ENCODE data around the gene FAM110A.
"Not testable (repeated sequence)": the region's sequence is repeated elsewhere in the genome, so short reads cannot be mapped to it uniquely, and the experiment has no call there.

Gene FAM110A

GRCh38 chr20:844473-845225 is 11.1 kb downstream of the FAM110A start:
- peak; percentile 84 for DNase-seq (ENCODE audit: low read depth)

- DNase-seq (ENCODE audit: low read depth) = no peak
These were observed 11.8 kb downstream of the FAM110A start for GRCh38 chr20:845226-845868.

GRCh38 chr20:845941-846893 is 12.7 kb downstream of the FAM110A start:
- DNase-seq (ENCODE audit: low read depth) = no peak

- DNase-seq (ENCODE audit: low read depth) = no peak
These were observed 13.4 kb downstream of the FAM110A start for GRCh38 chr20:846894-847278.

- no peak for DNase-seq (ENCODE audit: low read depth)
These were observed 14.7 kb downstream of the FAM110A start for GRCh38 chr20:848193-848592.

GRCh38 chr20:848731-849130 is 15.2 kb downstream of the FAM110A start:
- DNase-seq (ENCODE audit: low read depth) = not testable (repeated sequence)

GRCh38 chr20:853406-853996 is 20.0 kb downstream of the FAM110A start:
- no peak for DNase-seq (ENCODE audit: low read depth)

- no peak for DNase-seq (ENCODE audit: low read depth)
These were observed 21.1 kb downstream of the FAM110A start for GRCh38 chr20:854601-855000.

GRCh38 chr20:855466-856360 is 22.2 kb downstream of the FAM110A start:
- no peak for DNase-seq (ENCODE audit: low read depth)

- no peak for DNase-seq (ENCODE audit: low read depth)
These were observed 22.9 kb downstream of the FAM110A start for GRCh38 chr20:856361-856775.

GRCh38 chr20:858011-858410 is 24.5 kb downstream of the FAM110A start:
- DNase-seq (ENCODE audit: low read depth) = no peak

- DNase-seq (ENCODE audit: low read depth) = no peak
These were observed 26.3 kb downstream of the FAM110A start for GRCh38 chr20:859751-860231.

GRCh38 chr20:860891-861290 is 27.4 kb downstream of the FAM110A start:
- DNase-seq (ENCODE audit: low read depth) = no peak

GRCh38 chr20:865440-865839 is 31.9 kb downstream of the FAM110A start:
- no peak for DNase-seq (ENCODE audit: low read depth)

GRCh38 chr20:868279-868678 is 34.8 kb downstream of the FAM110A start:
- no peak for DNase-seq (ENCODE audit: low read depth)

GRCh38 chr20:869606-870005 is 36.1 kb downstream of the FAM110A start:
- DNase-seq (ENCODE audit: low read depth) = no peak

GRCh38 chr20:870758-871157 is 37.2 kb downstream of the FAM110A start:
- no peak for DNase-seq (ENCODE audit: low read depth)

- no peak for DNase-seq (ENCODE audit: low read depth)
These were observed 37.9 kb downstream of the FAM110A start for GRCh38 chr20:871436-871835.

- no peak for DNase-seq (ENCODE audit: low read depth)
These were observed 38.4 kb downstream of the FAM110A start for GRCh38 chr20:871948-872347.

GRCh38 chr20:872855-873520 is 39.5 kb downstream of the FAM110A start:
- no peak for DNase-seq (ENCODE audit: low read depth)

Data from stimulated activated CD8-positive, alpha-beta memory T cell treated with anti-CD3 and anti-CD28 coated beads, Interleukin-15, amount 100 ng/mL, for 1 hour (primary cell).